HEK293T (cell line): ENCODE results near the gene NRG3.
"Not testable (repeated sequence)": the region's sequence is repeated elsewhere in the genome, so short reads cannot be mapped to it uniquely, and the experiment has no call there.

Source experiments
- CTCF ChIA-PET: fragments of 350-600 bp; formaldehyde crosslinking; extraction: SDS; loops from one replicate; lab custom pipeline; 2021; ENCODE audit warnings: antibody characterized with exemption, inconsistent platforms; lab: Yijun Ruan, JAX
- POLR2A ChIA-PET: fragments of 350-600 bp; formaldehyde crosslinking; extraction: SDS; loops from one replicate; lab custom pipeline; 2020; ENCODE audit warnings: antibody characterized with exemption, inconsistent platforms; lab: Yijun Ruan, JAX
- DNase-seq: peaks from one replicate; pipeline ENCODE4 v3.0.0; 2012; ENCODE audit warnings: mixed read lengths; ENCODE audit errors: extremely low spot score
- ARNT ChIP-seq: fragments of 450-650 bp; IDR thresholded peaks from 2 replicates; pipeline ENCODE4 v1.6.1; 2017; ENCODE audit warnings: mild to moderate bottlenecking
- BHLHE40 ChIP-seq: fragments of 450-650 bp; IDR thresholded peaks from 2 replicates; pipeline ENCODE4 v1.6.1; 2016; ENCODE audit warnings: mild to moderate bottlenecking, moderate library complexity, borderline replicate concordance
- CTBP1 ChIP-seq: fragments of 450-650 bp; IDR thresholded peaks from 2 replicates; pipeline ENCODE4 v1.6.1; 2016; ENCODE audit warnings: borderline replicate concordance
- ELF4 ChIP-seq: fragments of 450-650 bp; IDR thresholded peaks from 2 replicates; pipeline ENCODE4 v1.6.1; 2017; ENCODE audit warnings: antibody characterized with exemption
- FOXA1 ChIP-seq: fragments of 450-650 bp; IDR thresholded peaks from 2 replicates; pipeline ENCODE4 v1.6.1; 2016; ENCODE audit warnings: mild to moderate bottlenecking
- FOXK2 ChIP-seq: fragments of 450-650 bp; IDR thresholded peaks from 2 replicates; pipeline ENCODE4 v1.6.1; 2016; ENCODE audit warnings: mild to moderate bottlenecking
- FOXM1 ChIP-seq: fragments of 450-650 bp; IDR thresholded peaks from 2 replicates; pipeline ENCODE4 v1.6.1; 2017; ENCODE audit warnings: mild to moderate bottlenecking, borderline replicate concordance
- HDGF ChIP-seq: fragments of 450-650 bp; IDR thresholded peaks from 2 replicates; pipeline ENCODE4 v1.6.1; 2017; ENCODE audit warnings: antibody characterized with exemption, borderline replicate concordance
- L3MBTL2 ChIP-seq: fragments of 450-650 bp; conservative IDR thresholded peaks from 2 replicates; pipeline ENCODE4 v1.6.1; 2016; ENCODE audit warnings: mild to moderate bottlenecking
- LEF1 ChIP-seq: fragments of 450-650 bp; IDR thresholded peaks from 2 replicates; pipeline ENCODE4 v1.6.1; 2017; ENCODE audit warnings: mild to moderate bottlenecking, borderline replicate concordance
- NFRKB ChIP-seq: fragments of 450-650 bp; IDR thresholded peaks from 2 replicates; pipeline ENCODE4 v1.6.1; 2016; ENCODE audit warnings: mild to moderate bottlenecking, moderate library complexity
- SP1 ChIP-seq: fragments of 450-650 bp; IDR thresholded peaks from 2 replicates; pipeline ENCODE4 v1.6.1; 2017
- SUZ12 ChIP-seq: fragments of 450-650 bp; IDR thresholded peaks from 2 replicates; pipeline ENCODE4 v1.6.1; 2016; ENCODE audit warnings: mild to moderate bottlenecking
- TARDBP ChIP-seq: fragments of 450-650 bp; IDR thresholded peaks from 2 replicates; pipeline ENCODE4 v1.6.1; 2016
- ZNF384 ChIP-seq: fragments of 450-650 bp; IDR thresholded peaks from 2 replicates; pipeline ENCODE4 v1.6.1; 2016
- TF ChIP-seq, protein P1 (sequence below): fragments of 450-650 bp; IDR thresholded peaks from 2 replicates; pipeline ENCODE4 v1.6.1; 2016

Gene NRG3

DNA sequence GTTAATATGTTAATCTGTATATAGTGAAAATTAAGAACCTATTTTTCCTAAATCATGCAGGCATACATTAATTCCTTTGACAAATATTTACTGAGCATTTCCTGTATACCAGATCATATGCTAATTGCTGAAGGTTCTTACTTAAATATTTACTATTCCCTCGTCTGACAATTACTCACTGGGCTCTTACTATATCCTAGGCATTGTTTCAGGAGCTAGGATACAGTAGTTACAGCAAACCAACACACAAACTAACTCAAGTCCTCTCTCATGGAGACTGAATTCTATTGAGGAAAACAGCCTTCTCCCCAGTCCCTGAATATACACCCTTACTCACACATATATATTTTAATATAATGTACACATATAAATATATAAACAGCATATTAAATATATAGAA, 786.0 kb downstream of the NRG3 start:
- CTCF ChIA-PET, result no interaction called here
- no peak for DNase-seq
- POLR2A ChIA-PET, result no interaction called here
- TF ChIP-seq NFRKB, result no peak
- no peak for TF ChIP-seq ZNF384
- TF ChIP-seq HDGF, result no peak
- no peak for TF ChIP-seq L3MBTL2
- TF ChIP-seq FOXA1, result no peak
- no peak for TF ChIP-seq TARDBP
- no peak for TF ChIP-seq LEF1
- no peak for TF ChIP-seq FOXM1
- TF ChIP-seq SP1, result no peak
- TF ChIP-seq ELF4, result no peak
- TF ChIP-seq, protein P1, sequence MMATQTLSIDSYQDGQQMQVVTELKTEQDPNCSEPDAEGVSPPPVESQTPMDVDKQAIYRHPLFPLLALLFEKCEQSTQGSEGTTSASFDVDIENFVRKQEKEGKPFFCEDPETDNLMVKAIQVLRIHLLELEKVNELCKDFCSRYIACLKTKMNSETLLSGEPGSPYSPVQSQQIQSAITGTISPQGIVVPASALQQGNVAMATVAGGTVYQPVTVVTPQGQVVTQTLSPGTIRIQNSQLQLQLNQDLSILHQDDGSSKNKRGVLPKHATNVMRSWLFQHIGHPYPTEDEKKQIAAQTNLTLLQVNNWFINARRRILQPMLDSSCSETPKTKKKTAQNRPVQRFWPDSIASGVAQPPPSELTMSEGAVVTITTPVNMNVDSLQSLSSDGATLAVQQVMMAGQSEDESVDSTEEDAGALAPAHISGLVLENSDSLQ, result no peak
- no peak for TF ChIP-seq FOXK2
- TF ChIP-seq SUZ12, result no peak
- no peak for TF ChIP-seq CTBP1

DNA sequence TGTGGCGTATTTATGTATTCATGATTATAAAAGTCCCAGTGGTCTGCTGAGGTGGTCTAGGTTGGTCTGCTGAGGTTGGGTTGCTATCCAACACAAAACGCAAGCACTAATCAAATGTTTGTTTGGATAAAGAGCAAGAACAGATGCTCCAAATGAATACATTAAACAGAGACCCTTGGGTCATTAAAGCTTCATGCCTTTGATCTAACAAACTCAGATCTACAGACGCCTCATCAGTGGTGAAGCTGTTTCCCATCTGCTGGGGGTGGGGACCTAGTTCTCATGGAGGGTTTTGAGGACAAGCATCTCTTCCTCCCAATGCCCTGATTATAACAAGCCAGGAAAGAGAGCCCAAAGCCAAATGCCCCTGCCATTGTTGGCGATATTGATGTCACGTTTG, 786.7 kb downstream of the NRG3 start:
- POLR2A ChIA-PET, result no interaction called here
- CTCF ChIA-PET, result no interaction called here
- TF ChIP-seq ZNF384, result no peak
- no peak for TF ChIP-seq LEF1
- no peak for TF ChIP-seq NFRKB
- no peak for TF ChIP-seq FOXA1
- TF ChIP-seq L3MBTL2, result no peak
- no peak for TF ChIP-seq ARNT
- TF ChIP-seq SP1, result no peak
- TF ChIP-seq SUZ12, result no peak
- no peak for TF ChIP-seq CTBP1
- TF ChIP-seq, protein P1, result no peak
- no peak for TF ChIP-seq BHLHE40
- no peak for TF ChIP-seq FOXK2
- TF ChIP-seq ELF4, result no peak
- DNase-seq, result no peak

DNA sequence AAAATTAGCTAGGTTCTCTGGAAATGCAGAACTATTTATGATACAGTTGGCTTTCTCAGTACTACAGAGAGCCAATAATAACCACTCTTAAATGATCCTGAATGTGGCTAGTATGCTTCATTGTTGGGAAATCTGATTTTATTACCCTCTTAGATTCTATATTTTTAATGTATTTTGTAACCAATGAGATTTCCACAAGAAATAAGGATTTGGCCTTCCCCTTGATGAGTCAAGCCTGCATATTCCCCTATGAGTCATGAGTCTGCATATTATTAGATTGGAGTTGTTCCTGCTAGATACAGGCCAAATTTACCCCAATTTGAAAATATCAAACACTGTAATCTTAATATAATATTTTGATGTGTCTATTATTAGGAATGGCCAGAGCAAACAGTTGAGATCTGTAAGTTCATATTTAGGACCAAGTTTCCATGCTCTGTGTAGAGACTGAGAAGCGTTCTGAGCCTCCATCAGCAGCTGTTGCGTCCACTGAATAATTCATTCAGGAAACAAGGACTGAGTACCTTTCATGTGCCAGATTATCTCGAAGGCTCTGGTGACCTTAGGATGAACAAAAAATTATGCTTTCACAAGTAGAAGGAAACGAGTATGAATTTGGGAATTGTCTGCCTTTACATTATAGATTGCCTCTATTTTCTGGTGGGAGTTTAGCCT, 793.4 kb downstream of the NRG3 start:
- TF ChIP-seq SUZ12 (no peak), ELF4 (no peak), LEF1 (no peak), CTBP1 (no peak), HDGF (no peak), ZNF384 (no peak), FOXM1 (no peak), NFRKB (no peak), SP1 (no peak), TARDBP (no peak), BHLHE40 (no peak)
- TF ChIP-seq, protein P1, result no peak
- ChIA-PET POLR2A (no interaction called here), CTCF (no interaction called here)
- DNase-seq, result no peak

DNA sequence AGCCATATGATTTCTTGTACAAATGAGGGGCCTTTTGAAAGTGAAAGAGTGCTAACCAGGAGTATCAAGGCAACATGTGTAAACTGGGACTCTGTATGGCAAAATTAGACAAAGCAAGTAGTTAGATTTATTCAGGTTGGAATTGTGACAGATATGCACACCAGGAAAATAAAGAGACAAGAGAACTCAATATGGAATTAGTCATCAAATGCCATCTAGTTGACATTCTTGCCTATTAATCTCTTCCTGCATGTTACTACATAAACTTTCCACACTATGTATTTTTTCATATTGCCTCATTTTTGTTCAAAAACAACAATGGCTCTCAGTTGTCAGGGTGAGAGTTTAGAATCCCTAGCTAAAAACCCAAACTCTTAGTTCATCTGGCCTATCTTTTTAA, 799.0 kb downstream of the NRG3 start:
- DNase-seq, result no peak
- no peak for TF ChIP-seq SP1
- TF ChIP-seq FOXM1, result no peak
- no peak for TF ChIP-seq LEF1
- TF ChIP-seq BHLHE40, result no peak
- TF ChIP-seq FOXK2, result no peak
- no peak for TF ChIP-seq ZNF384
- no peak for TF ChIP-seq L3MBTL2
- no peak for TF ChIP-seq ELF4
- TF ChIP-seq HDGF, result no peak
- TF ChIP-seq FOXA1, result no peak
- no peak for TF ChIP-seq SUZ12
- no peak for TF ChIP-seq TARDBP
- TF ChIP-seq, protein P1, result no peak
- no peak for TF ChIP-seq CTBP1
- TF ChIP-seq ARNT, result no peak
- no peak for TF ChIP-seq NFRKB
- POLR2A ChIA-PET, result no interaction called here
- CTCF ChIA-PET, result no interaction called here

DNA sequence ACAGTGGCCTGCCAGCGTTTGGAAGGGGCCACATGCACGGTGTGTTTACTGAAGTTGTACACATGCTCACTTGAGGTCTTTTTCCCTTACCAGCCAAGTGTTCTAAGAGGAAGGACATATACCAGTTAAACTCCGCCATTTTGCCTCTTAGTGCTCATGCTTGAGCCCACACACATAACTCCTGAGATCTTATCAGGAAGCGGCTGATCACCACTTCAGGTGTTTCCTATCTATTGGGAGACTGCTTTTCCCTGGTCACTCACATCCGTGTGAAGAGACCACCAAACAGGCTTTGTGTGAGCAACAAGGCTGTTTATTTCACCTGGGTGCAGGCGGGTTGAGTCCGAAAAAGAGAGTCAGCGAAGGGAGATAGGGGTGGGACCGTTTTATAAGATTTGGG, 802.9 kb downstream of the NRG3 start:
- CTCF ChIA-PET, DNase-seq, POLR2A ChIA-PET: not testable (repeated sequence)

DNA sequence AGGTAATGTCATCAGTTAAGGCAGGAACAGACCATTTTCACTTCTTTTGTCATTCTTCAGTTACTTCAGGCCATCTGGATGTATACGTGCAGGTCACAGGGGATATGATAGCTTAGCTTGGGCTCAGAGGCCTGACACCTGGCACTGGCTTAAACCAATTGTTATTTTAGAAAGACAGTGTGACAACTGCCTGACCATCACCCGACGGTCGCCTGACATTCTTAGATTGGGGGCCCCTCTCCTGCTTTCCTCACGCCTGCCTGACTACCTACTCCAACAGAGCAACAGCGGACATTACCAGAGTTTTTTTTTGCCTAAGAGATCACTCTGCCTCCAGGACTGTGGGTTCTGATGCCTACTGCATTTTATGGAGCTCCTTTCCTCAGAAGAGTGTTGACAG, 803.5 kb downstream of the NRG3 start:
- CTCF ChIA-PET, DNase-seq, POLR2A ChIA-PET: not testable (repeated sequence)

DNA sequence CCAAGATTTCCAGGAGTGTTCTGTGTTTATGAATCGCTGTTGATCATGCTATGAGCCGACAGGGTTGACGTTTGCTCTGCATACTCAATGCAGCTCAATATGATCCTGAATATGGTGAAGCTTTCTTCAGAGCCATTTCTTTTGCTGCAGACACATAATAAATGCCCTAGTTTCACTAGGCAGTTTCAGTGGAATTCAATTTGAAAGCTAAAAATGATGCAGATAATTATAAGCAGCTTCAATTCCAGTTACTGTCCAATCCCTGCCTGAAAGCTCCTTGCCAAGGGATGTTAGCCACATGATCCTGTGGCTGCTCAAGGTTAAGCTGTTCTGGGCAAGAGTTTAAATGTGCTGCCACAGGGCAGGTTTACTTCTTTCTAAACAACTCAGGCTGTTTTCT, 805.6 kb downstream of the NRG3 start:
- DNase-seq, result no peak
- CTCF ChIA-PET, result no interaction called here
- TF ChIP-seq SUZ12 (no peak), FOXK2 (no peak), TARDBP (no peak), ARNT (no peak), CTBP1 (no peak), LEF1 (no peak), FOXM1 (no peak), SP1 (no peak), HDGF (no peak), ELF4 (no peak), BHLHE40 (no peak), NFRKB (no peak), FOXA1 (no peak), ZNF384 (no peak), L3MBTL2 (no peak)
- TF ChIP-seq, protein P1, result no peak
- POLR2A ChIA-PET, result no interaction called here
